Panc1 (cell line): ENCODE data around the gene AUH. TPM values are rescaled to one million over a fixed set of nuclear protein-coding genes. Genes with fewer than 3 reads are reported as not detected.

ENCODE experiments used
- ATAC-seq: fragments of 200-7000 bp; cut with Tn5 transposase; 2 replicates; pipeline ENCODE4 v1.9.1; 2020; ENCODE audit warnings: mild to moderate bottlenecking, moderate library complexity
- BruUV-seq: library from RNA; stranded (reverse); fragments of 400-500 nt; replicated peaks from 2 replicates; lab custom pipeline; 2021; lab: Mats Ljungman, UMichigan
- CTCF ChIA-PET: fragments of 300-600 bp; sonication (Branson Sonifier 250); formaldehyde crosslinking; loops from one replicate; lab custom pipeline; 2022; ENCODE audit warnings: antibody characterized with exemption; lab: Charles Lee
- POLR2A ChIA-PET: fragments of 300-600 bp; sonication (Branson Sonifier 250); formaldehyde crosslinking; loops from one replicate; lab custom pipeline; 2022; ENCODE audit warnings: antibody characterized with exemption; lab: Charles Lee
- DNase-seq: peaks from one replicate; pipeline ENCODE4 v3.0.0-alpha.2; 2010; ENCODE audit warnings: low read depth, low spot score
- H3K27ac ChIP-seq: 2 replicates; pipeline ENCODE4 v1.5.1; 2011; ENCODE audit warnings: mild to moderate bottlenecking, low read length, inconsistent platforms
- H3K27me3 ChIP-seq: fragments of 200-500 bp; sonication (Bioruptor generic); 2 replicates; pipeline ENCODE4 v1.6.0; 2014; ENCODE audit warnings: low read length, inconsistent platforms; ENCODE audit not compliant: control insufficient read depth, insufficient read depth
- H3K36me3 ChIP-seq: fragments of 200-500 bp; sonication (Bioruptor generic); 2 replicates; pipeline ENCODE4 v1.5.1; 2014; ENCODE audit warnings: inconsistent platforms, mild to moderate bottlenecking, low read length, moderate library complexity; ENCODE audit not compliant: control insufficient read depth, insufficient read depth
- H3K4me1 ChIP-seq: 2 replicates; pipeline ENCODE4 v1.5.1; 2011; ENCODE audit warnings: inconsistent platforms, mild to moderate bottlenecking, low read length, moderate library complexity; ENCODE audit not compliant: control insufficient read depth, insufficient read depth
- H3K4me3 ChIP-seq, 2 experiments: 2 replicates each; pipeline ENCODE4 v1.5.1; 2011 to 2012; ENCODE audit warnings: low read depth in 2 of 2, low read length in 2 of 2, mild to moderate bottlenecking in 2 of 2, inconsistent platforms in 1 of 2, moderate library complexity in 1 of 2
- H3K9me3 ChIP-seq: fragments of 200-500 bp; sonication (Bioruptor generic); 2 replicates; pipeline ENCODE4 v1.5.1; 2014; ENCODE audit warnings: low read depth, mild to moderate bottlenecking, inconsistent platforms, low read length, moderate library complexity; ENCODE audit not compliant: control insufficient read depth, insufficient read depth
- CTCF ChIP-seq: fragments of 450-650 bp; IDR thresholded peaks from 2 replicates; pipeline ENCODE4 v1.5.1; 2017; ENCODE audit warnings: mild to moderate bottlenecking
- POLR2AphosphoS5 ChIP-seq: IDR thresholded peaks from 2 replicates; pipeline ENCODE4 v1.6.1; 2012; ENCODE audit warnings: mild to moderate bottlenecking, low read depth, low read length, moderate library complexity
- REST ChIP-seq, 2 experiments: IDR thresholded peaks; 2 replicates each; pipeline ENCODE4 v1.6.1; 2011 to 2012; ENCODE audit warnings: low read depth in 2 of 2, control low read depth in 1 of 2, low read length in 1 of 2, mild to moderate bottlenecking in 1 of 2, moderate library complexity in 1 of 2; ENCODE audit not compliant: insufficient read depth in 1 of 2
- SIN3A ChIP-seq: IDR thresholded peaks from 2 replicates; pipeline ENCODE4 v1.6.1; 2012; ENCODE audit warnings: low read depth, mild to moderate bottlenecking, low read length, moderate library complexity, borderline replicate concordance; ENCODE audit not compliant: insufficient read depth
- TCF7L2 ChIP-seq: IDR thresholded peaks from 2 replicates; pipeline ENCODE4 v1.6.1; 2011; ENCODE audit warnings: mild to moderate bottlenecking, low read depth, low read length, inconsistent platforms
- in situ Hi-C: cut with HindIII; loops from 2 replicates; pipeline ENCODE4 v1.10.0; 2016; ENCODE audit warnings: low sequenced_read_pairs, low pct_unique_long_range_greater_than_20kb
- intact Hi-C: fragments of 100-400 bp; cut with micrococcal nuclease; formaldehyde crosslinking; loops from one replicate; pipeline ENCODE4 v1.10.0; 2022; ENCODE audit not compliant: unreplicated experiment
- total RNA-seq: library from RNA; stranded (reverse); gene quantifications from one replicate; pipeline ENCODE4 v1.2.1, GENCODE V29; 2021; ENCODE audit not compliant: unreplicated experiment

Gene AUH
- total RNA-seq, 1 experiment from 2014 or later = 7.7 TPM

- ATAC-seq = no peak
These were observed 48.9 kb downstream of the AUH start for GRCh38 chr9:91312717-91313325.

GRCh38 chr9:91310037-91310436, 51.7 kb downstream of the AUH start:
- intact Hi-C loops = no loop called here
- BruUV-seq = no TSS peak
- no peak for ATAC-seq
- TF ChIP-seq SIN3A (no peak), REST (IDR thresholded peaks at IDR 0.05; ENCODE audit: insufficient read depth in 1 of 2, low read depth in 2 of 2, low read length in 1 of 2) (no peak), POLR2AphosphoS5 (no peak), TCF7L2 (no peak), CTCF (no peak)
- POLR2A ChIA-PET = no interaction called here
- no peak overlapping the region for H3K4me3 ChIP-seq
- no peaks in the 10 kb centered on the region for H3K36me3 ChIP-seq
- in situ Hi-C loops = no loop called here
- H3K9me3 ChIP-seq = no peaks in the 10 kb centered on the region
- CTCF ChIA-PET = no interaction called here
- no peak overlapping the region for H3K27ac ChIP-seq
- no peaks in the 10 kb centered on the region for H3K4me1 ChIP-seq
- H3K27me3 ChIP-seq = no peaks in the 10 kb centered on the region
- DNase-seq = no peak

More at GRCh38 chr9:91312717-91313325, 48.9 kb downstream of the AUH start:
- no peak for DNase-seq
- Histone ChIP-seq H3K27me3 (no peaks in the 10 kb centered on the region), H3K9me3 (no peaks in the 10 kb centered on the region), H3K27ac (no peak overlapping the region), H3K36me3 (no peaks in the 10 kb centered on the region), H3K4me1 (no peaks in the 10 kb centered on the region), H3K4me3 (no peak overlapping the region)
- no TSS peak for BruUV-seq
- intact Hi-C loops = no loop called here
- TF ChIP-seq POLR2AphosphoS5 = no peak
- no peak for TF ChIP-seq REST (IDR thresholded peaks at IDR 0.05; ENCODE audit: insufficient read depth in 1 of 2, low read depth in 2 of 2, low read length in 1 of 2)
- no peak for TF ChIP-seq TCF7L2
- no peak for TF ChIP-seq CTCF
- TF ChIP-seq SIN3A = no peak
- ChIA-PET CTCF (no interaction called here), POLR2A (no interaction called here)
- in situ Hi-C loops = no loop called here
